Measurements from ENCODE around the gene MYO7A. TPM values are rescaled to one million over a fixed set of nuclear protein-coding genes. Genes with fewer than 3 reads are reported as not detected.

MYO7A gene
- total and polyA plus RNA-seq, 2 of the 8 experiments (the other 6 are each of a cell fraction or from before 2014, with no cell fraction given) = 1.5 to 1.9 TPM

DNA sequence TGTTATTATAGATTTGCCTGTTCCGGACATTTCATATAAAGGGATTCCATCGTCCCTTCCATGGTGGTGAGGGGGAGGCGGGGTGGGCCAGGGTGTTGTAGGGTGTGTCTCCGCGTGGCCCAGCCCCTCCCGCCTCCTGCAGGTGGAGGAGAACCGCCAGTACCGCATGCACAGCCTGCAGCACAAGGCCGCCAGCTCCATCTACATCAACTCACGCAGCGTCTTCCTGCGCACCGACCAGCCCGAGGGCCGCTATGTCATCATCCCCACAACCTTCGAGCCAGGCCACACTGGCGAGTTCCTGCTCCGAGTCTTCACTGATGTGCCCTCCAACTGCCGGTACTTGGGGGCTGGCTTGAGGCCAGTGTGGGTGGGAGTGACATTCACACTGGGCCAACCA, 7.5 kb upstream of the MYO7A start:
- Histone ChIP-seq H3K23ac (ENCODE audit: insufficient read length) (no peak overlapping the region), H3K9me3 (ENCODE audit: insufficient read depth in 2 of 2, low read depth in 1 of 2, low read length in 1 of 2) (no peaks in the 10 kb centered on the region), H2BK5ac (ENCODE audit: low read depth, low read length) (no peak overlapping the region), H2AK5ac (ENCODE audit: low read depth, low read length) (no peak overlapping the region), H4K91ac (replicated peaks; ENCODE audit: insufficient read length, low read length) (no peak overlapping the region), H2BK20ac (ENCODE audit: low read length) (no peak overlapping the region), H3K56ac (replicated peaks; ENCODE audit: insufficient read length, low read depth, low read length) (no peak overlapping the region), H3K18ac (ENCODE audit: extremely low read depth, low read length) (no peak overlapping the region), H3K14ac (ENCODE audit: insufficient read length) (no peak overlapping the region), H4K8ac (ENCODE audit: extremely low read depth, insufficient read depth, low read length) (no peak overlapping the region), H3K9ac (replicated peaks in 1 of 4; ENCODE audit: extremely low read depth in 1 of 4, low read depth in 3 of 4, low read length in 3 of 4) (no peak overlapping the region), H3K79me2 (ENCODE audit: control insufficient read depth in 1 of 2, insufficient read depth in 2 of 2, low read length in 2 of 2) (no peaks in the 10 kb centered on the region), H3K4me1 (replicated peaks in 1 of 4; ENCODE audit: control insufficient read depth in 3 of 4, insufficient read depth in 4 of 4, low read length in 3 of 4) (no peaks in the 10 kb centered on the region), H3K27me3 (replicated peaks in 1 of 4; ENCODE audit: control insufficient read depth in 3 of 4, extremely low read depth in 1 of 4, insufficient read depth in 3 of 4, low read length in 3 of 4) (no peaks in the 10 kb centered on the region), H3K79me1 (ENCODE audit: low read depth, low read length) (no peaks in the 10 kb centered on the region), H3K4me3 (ENCODE audit: extremely low read depth in 1 of 4, insufficient read depth in 2 of 4, low read depth in 3 of 4, low read length in 4 of 4) (no peak overlapping the region), H2BK12ac (ENCODE audit: low read depth, low read length) (no peak overlapping the region), H3K4me2 (ENCODE audit: insufficient read depth in 1 of 2, low read depth in 2 of 2, low read length in 2 of 2) (no peak overlapping the region), H4K20me1 (replicated peaks in 1 of 2; ENCODE audit: control insufficient read depth in 1 of 2, insufficient read depth in 2 of 2, low read length in 2 of 2) (no peaks in the 10 kb centered on the region), H4K5ac (ENCODE audit: insufficient read length, low read depth, low read length) (no peak overlapping the region), H2BK120ac (replicated peaks; ENCODE audit: low read depth, low read length) (no peak overlapping the region), H2AFZ (ENCODE audit: low read length) (no peak overlapping the region), H3K27ac (ENCODE audit: low read depth, low read length) (no peak overlapping the region), H3K36me3 (ENCODE audit: control insufficient read depth in 2 of 4, insufficient read depth in 4 of 4, low read length in 3 of 4) (no peaks in the 10 kb centered on the region; a peak in 1 of 8 replicates), H2BK15ac (ENCODE audit: low read length) (no peak overlapping the region), H3K4ac (replicated peaks; ENCODE audit: insufficient read length, low read depth, low read length) (no peak overlapping the region), H3K23me2 (ENCODE audit: low read depth, low read length) (no peaks in the 10 kb centered on the region)
- FAIRE-seq (no peak), DNase-seq (ENCODE audit: low read depth in 1 of 2, low spot score in 2 of 2) (no peak)
- ChIA-PET POLR2A (ENCODE audit: partially characterized antibody) (no interaction called here), CTCF (ENCODE audit: partially characterized antibody) (interaction anchor here (0.7 to 13.9 kb wide), 6 partner anchors 5 to 68 kb away, joined by 3 to 170 read pairs (median 98); partner anchors contain the start of genes MYO7A and OMP)
- TF ChIP-seq JUN (IDR thresholded peaks at IDR 0.05; ENCODE audit: low read depth, low read length) = no peak
- TF ChIP-seq, protein P1, sequence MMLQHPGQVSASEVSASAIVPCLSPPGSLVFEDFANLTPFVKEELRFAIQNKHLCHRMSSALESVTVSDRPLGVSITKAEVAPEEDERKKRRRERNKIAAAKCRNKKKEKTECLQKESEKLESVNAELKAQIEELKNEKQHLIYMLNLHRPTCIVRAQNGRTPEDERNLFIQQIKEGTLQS (IDR thresholded peaks at IDR 0.05; ENCODE audit: insufficient read depth, low read depth, low read length) = no peak
- TF ChIP-seq RAD21 (IDR thresholded peaks at IDR 0.05 in 1 of 2, conservative IDR thresholded peaks at IDR 0.05 in 1 of 2; ENCODE audit: low read depth in 2 of 2, low read length in 2 of 2) = no peak
- TF ChIP-seq CHD1 (IDR thresholded peaks at IDR 0.05; ENCODE audit: low read depth, low read length) = no peak
- TF ChIP-seq CREB1 (IDR thresholded peaks at IDR 0.05) = no peak
- WGBS, 2 experiments (ENCODE audit: extremely low coverage in 1 of 2, insufficient coverage in 1 of 2, insufficient read length in 1 of 2, insufficient replicate concordance in 2 of 2, low coverage in 1 of 2, low lambda C conversion rate in 2 of 2, missing lambda C conversion rate in 1 of 2) = 92% methylated on average over 19 of the region's 19 CpGs; no CpG with 5 or more reads in 1 of the 2 experiments
